HuH-7.5 (cell line): ENCODE results near the gene RSPH1.

Experiments
- DNase-seq: peaks from one replicate; pipeline ENCODE4 v3.0.0; 2011; ENCODE audit warnings: low spot score

RSPH1 gene

GRCh38 chr21:42445311-42445710, 50.7 kb downstream of the RSPH1 start:
- DNase-seq: no peak

- no peak for DNase-seq
Measured at GRCh38 chr21:42444745-42445059, 51.3 kb downstream of the RSPH1 start.

DNA sequence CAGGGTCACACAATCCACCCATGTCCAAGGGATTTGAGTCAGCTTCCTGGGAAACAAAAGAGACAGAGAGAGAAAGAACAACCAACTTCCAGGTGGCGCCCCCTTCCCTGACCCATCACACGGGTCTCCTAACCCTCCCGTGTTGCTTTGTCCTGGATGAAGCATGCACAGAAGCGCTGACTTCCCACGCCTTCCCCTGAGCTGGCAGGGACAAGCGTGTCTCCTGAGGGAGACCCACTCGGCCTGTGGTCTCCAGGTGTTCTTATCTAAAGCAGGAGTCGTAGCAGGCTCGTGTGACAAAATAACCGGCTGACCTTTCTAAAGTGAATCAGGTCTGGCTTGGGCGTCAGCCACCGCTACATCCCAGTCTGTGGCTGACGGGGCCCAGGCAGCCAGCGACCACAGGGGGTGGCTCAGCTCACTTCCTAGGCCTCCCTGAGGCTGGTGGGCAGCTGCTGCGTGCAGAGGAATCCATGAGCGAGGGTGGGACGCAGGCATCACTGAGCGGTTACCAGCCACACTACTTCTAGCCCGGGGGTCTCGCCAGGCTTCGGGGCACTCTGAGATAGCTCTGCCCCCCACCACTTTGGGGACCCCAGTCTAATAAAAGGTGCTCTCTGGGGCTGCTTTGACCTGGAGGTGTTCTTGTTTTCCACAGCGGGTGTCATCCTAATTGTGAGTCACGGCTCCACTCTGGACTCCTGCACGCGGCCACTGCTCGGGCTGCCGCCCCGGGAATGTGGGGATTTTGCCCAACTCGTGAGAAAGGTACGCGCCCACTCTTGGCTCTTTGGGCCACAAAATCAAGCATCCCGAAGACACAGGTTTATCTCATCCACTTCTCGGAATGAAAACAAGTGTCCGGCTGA, 51.9 kb downstream of the RSPH1 start:
- no peak for DNase-seq

- no peak for DNase-seq
Measured at GRCh38 chr21:42443181-42443785, 52.7 kb downstream of the RSPH1 start.

- DNase-seq: no peak
Measured at GRCh38 chr21:42441963-42442362, 54.1 kb downstream of the RSPH1 start.

GRCh38 chr21:42440187-42440792, 55.7 kb downstream of the RSPH1 start:
- no peak for DNase-seq

DNA sequence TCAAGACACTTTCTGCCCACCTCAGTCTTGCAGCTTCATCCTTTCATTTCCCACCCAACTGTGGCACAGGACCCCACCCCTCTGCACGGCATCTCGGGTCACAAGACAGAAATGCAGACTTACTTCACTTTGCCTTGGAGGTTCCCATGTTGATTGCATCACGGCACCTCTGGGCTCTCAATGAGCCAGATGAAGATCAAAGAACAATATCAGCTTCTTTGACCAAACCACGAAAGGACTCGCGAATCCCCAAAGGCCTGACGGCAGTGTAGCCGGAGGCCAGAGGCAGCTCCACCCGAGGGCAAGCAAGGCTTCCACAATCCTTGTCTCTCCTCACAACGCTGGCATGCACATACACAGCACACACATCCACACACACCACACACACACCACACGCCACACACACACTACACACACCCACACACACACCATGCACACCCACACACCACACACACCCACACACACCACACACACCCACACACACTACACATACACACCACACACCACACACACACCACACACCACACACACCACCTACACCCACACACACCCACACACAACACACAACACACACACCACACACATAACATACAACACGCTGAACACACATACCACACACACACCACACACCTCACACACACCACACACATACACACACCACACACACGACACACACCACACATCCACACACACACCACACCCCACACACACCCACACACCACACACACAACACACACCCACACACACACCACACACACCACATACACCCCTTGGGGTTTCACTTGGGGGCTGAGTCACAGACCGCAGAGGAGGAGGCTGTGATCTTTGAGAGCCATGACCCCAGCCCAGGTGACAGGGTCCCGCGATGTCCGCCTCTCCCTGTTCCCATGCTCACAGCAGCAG, 56.5 kb downstream of the RSPH1 start:
- DNase-seq: no peak

DNA sequence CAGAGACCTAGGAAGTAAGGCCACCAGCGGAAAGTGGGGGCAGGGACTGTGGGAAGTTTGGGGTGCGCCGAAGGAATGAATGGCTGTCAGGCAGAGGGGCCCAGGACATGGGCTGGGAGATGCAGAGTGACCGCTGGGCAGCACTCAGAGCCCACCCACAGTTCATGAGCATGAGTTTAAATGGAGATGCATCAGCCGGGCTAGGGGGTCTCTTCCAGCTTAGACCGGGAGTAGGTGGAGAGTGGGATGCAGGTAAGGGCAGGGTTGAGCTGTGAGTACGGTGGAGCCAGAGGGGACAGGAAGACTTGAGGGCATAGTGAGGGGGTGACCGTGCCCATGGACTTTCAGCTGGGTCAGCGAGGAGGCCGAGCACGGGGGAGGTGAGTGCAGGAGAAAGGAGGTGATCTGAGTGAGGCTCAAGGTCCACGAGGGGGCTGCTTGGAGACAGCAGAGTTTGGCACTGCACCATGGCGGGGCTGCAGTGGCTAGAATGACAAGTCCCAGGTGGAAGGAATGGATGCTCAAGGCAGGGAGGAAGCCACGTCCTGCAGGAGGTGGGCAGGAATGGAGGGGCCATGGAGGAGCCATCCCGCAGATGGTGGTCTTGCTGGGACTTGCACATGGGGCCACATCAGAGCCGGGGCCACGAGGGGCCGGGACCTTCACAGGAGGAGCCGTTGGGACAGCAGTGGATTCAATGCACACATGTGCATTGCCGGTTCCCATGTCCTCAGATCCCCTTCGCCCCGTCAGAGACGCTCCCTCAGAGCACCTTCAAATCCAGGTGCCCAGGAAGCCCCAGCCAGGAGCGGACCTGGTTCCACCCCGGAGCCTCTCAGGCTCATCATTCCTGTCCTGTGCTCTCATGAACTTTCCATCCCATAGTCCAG, 57.5 kb downstream of the RSPH1 start:
- no peak for DNase-seq

DNA sequence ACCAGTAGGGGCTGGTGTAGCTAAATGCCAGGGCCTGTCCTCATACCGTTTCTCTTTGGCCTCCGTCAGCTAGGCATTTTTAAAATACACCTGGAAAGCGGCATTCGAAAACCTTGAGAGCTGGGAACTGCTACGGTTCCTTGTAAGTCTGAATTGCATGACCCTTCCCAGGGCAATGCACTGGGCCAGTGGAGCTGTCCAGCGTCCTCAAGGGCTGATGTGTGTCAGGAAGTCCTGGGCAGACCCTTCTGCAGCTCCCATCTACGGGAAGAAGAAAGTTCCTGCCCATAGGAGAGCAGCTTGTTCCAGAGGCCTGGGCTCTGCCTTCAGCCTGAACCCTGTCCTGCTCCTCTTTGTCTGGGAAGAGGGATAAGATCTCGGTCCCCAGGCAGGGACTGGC, 58.2 kb downstream of the RSPH1 start:
- DNase-seq: no peak

GRCh38 chr21:42436914-42437313, 59.1 kb downstream of the RSPH1 start:
- no peak for DNase-seq

DNA sequence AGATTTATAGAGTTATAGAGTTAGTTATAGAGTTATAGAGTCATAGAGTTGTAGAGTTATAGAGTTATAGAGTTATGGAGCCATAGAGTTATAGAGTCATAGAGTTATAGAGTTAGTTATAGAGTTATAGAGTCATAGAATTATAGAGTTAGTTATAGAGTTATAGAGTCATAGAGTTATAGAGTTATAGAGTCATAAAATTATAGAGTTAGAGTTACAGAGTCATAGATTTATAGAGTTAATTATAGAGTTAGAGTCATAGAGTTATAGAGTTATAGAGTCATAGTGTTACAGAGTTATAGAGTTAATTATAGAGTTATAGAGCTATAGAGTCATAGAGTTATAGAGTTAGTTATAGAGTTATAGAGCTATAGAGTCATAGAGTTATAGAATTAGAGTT, 60.2 kb downstream of the RSPH1 start:
- DNase-seq: no peak

- DNase-seq: no peak
Measured at GRCh38 chr21:42435401-42435800, 60.6 kb downstream of the RSPH1 start.

- no peak for DNase-seq
Measured at GRCh38 chr21:42434884-42435283, 61.1 kb downstream of the RSPH1 start.

GRCh38 chr21:42433946-42434551, 62.0 kb downstream of the RSPH1 start:
- peak; percentile 28 for DNase-seq

- DNase-seq: no peak
Measured at GRCh38 chr21:42432695-42433094, 63.3 kb downstream of the RSPH1 start.

GRCh38 chr21:42431196-42431595, 64.8 kb downstream of the RSPH1 start:
- DNase-seq: no peak

- no peak for DNase-seq
Measured at GRCh38 chr21:42430521-42430920, 65.5 kb downstream of the RSPH1 start.

DNA sequence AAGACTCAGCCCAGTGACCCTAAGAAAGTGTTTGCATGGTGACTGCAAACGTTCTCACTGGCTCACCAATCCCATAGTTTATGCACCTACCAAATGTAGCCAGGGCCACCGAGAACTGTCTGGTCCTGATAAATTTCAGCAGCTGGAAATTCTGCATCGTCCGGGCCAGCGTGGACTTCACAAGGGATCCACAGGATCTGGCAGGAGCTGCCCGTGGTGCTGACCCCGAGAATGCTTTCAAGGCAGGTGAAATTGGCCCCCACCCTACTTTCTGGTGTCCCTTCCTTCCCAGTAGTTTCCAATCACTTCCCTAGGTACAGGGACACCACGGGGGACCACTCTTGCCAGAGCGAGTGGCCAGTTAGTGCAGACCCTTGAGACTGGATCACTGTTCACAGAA, 66.2 kb downstream of the RSPH1 start:
- DNase-seq: no peak

DNA sequence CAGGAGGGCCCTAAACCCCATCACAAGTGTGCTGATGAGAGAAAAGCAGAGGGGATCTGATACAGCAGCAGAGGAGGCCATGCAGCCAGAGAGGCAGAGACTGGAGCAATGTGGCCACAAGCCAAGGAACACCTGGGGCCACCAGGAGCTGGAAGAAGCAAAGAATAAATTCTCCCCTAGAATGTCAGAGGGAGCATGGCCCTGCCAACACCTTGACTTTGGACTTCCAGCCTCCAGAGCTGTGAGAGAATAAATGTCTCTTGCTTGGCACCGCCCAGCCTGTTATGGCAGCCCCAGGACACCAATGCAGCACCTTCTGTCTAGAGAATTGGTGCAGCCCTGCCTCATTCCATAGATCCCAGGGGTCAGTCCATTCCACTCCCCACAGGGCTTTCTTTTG, 67.0 kb downstream of the RSPH1 start:
- no peak for DNase-seq

DNA sequence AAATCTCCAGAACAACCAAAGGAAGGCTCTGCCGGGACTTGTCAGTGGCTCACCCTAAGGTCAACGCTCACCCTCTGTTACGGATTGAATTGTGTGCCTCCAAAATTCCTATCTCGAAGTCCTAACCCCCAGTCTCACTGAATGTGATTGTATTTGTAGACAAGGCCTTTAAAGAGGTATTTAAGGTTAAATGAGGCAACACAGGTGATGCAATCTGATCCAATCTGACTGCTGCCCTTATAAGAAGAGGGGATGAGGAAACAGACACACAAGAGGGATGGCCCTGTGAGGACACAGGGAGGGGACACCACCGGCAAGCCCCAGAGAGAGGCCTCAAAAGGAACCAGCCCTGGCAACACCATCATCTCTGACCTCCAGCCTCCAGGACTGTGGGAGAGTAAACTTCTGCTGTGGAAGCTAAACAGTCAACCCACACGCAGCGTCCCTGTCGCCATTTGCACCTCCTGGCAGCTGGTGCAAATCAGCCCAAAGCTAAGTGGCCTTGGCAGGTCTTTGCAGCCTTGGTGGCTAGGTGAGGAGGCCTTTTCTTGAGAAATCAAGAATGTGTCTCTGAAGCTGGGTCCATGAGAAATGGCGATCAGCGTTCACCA, 68.1 kb downstream of the RSPH1 start:
- DNase-seq: no peak
